ENCODE data around the gene CABYR. TPM values are rescaled to one million over a fixed set of nuclear protein-coding genes. Genes with fewer than 3 reads are reported as not detected.
"Not testable (repeated sequence)": the region's sequence is repeated elsewhere in the genome, so short reads cannot be mapped to it uniquely, and the experiment has no call there.

Gene CABYR
- total RNA-seq, 1 donor from 2014 or later = 8.0 TPM

DNA sequence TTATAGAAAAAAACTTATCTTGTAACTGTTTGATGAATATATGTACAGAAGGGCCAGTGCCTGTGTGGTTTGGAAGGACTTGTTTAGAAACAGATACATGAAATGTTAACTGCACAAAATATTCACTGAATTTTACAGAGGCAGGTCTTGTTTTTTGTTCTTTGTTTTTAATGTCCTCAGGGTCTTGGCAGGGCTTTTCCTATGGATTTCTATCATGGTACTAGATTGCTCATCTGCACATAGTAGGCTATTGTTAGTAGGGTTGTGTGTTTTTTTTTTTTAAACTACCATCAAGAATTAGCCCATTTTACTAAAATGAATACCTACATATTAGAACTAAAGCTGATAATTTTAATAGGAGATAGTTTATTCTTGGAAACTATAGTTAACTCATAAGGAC, 3.5 kb downstream of the CABYR start:
- H3K27ac Mint-ChIP-seq = no peak overlapping the region
- peaks cover 5% of the 10 kb centered on the region for H3K36me3 Mint-ChIP-seq (ENCODE audit: insufficient read depth)
- no peak for DNase-seq (ENCODE audit: low spot score, unreplicated experiment)
- no peaks in the 10 kb centered on the region for H3K27me3 Mint-ChIP-seq
- H3K4me1 Mint-ChIP-seq (ENCODE audit: low read depth) = peaks cover 5% of the 10 kb centered on the region
- TF ChIP-seq, protein P1, sequence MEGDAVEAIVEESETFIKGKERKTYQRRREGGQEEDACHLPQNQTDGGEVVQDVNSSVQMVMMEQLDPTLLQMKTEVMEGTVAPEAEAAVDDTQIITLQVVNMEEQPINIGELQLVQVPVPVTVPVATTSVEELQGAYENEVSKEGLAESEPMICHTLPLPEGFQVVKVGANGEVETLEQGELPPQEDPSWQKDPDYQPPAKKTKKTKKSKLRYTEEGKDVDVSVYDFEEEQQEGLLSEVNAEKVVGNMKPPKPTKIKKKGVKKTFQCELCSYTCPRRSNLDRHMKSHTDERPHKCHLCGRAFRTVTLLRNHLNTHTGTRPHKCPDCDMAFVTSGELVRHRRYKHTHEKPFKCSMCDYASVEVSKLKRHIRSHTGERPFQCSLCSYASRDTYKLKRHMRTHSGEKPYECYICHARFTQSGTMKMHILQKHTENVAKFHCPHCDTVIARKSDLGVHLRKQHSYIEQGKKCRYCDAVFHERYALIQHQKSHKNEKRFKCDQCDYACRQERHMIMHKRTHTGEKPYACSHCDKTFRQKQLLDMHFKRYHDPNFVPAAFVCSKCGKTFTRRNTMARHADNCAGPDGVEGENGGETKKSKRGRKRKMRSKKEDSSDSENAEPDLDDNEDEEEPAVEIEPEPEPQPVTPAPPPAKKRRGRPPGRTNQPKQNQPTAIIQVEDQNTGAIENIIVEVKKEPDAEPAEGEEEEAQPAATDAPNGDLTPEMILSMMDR (IDR thresholded peaks at IDR 0.05; ENCODE audit: unreplicated experiment) = no peak
- H3K4me3 Mint-ChIP-seq (ENCODE audit: low read depth) = no peak overlapping the region
- peaks cover 4% of the 10 kb centered on the region for H3K9me3 Mint-ChIP-seq (ENCODE audit: low read depth)

DNA sequence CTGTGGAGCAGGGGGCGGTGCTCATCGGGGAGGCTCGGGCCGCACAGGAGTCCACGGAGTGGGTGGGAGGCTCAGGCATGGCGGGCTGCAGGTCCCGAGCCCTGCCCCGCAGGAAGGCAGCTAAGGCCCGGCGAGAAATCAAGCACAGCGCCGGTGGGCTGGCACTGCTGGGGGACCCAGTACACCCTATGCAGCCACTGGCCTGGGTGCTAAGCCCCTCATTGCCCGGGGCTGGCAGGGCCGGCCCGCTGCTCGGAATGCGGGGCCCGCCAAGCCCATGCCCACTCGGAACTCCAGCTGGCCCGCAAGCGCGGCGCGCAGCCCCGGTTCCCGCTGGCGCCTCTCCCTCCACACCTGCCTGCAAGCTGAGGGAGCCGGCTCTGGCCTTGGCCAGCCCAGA, 10.7 kb downstream of the CABYR start:
- Mint-ChIP-seq H3K9me3 (ENCODE audit: low read depth) (peaks cover 13% of the 10 kb centered on the region), H3K36me3 (ENCODE audit: insufficient read depth) (peaks cover 28% of the 10 kb centered on the region)
- not testable (repeated sequence) for H3K4me1 Mint-ChIP-seq (ENCODE audit: low read depth); DNase-seq (ENCODE audit: low spot score, unreplicated experiment); H3K27ac Mint-ChIP-seq; H3K4me3 Mint-ChIP-seq (ENCODE audit: low read depth); H3K27me3 Mint-ChIP-seq

DNA sequence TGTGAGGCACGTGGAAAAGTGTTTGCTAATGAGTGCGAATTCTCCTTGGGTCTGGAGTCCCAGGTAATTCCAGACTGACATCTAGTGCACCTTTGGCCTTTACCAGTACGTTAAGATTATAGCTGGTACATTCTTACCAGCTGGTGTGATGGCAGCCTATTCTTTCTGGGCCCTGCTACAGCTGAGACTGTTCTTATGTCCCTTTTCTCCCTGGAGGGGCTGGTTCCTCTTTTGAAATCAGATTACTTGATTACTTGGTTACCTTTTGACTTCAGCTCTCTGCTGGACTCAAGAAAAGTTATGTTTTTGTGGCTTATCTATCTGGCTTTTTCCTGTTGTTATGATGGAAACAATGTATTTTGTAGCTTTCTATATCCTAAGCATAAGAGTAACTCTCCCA, 14.5 kb downstream of the CABYR start:
- peaks cover 19% of the 10 kb centered on the region for H3K36me3 Mint-ChIP-seq (ENCODE audit: insufficient read depth)
- no peak overlapping the region for H3K4me3 Mint-ChIP-seq (ENCODE audit: low read depth)
- peaks cover 10% of the 10 kb centered on the region for H3K9me3 Mint-ChIP-seq (ENCODE audit: low read depth)
- H3K27me3 Mint-ChIP-seq = no peaks in the 10 kb centered on the region
- TF ChIP-seq, protein P1 (IDR thresholded peaks at IDR 0.05; ENCODE audit: unreplicated experiment) = no peak
- H3K27ac Mint-ChIP-seq = no peak overlapping the region
- DNase-seq (ENCODE audit: low spot score, unreplicated experiment) = no peak
- no peaks in the 10 kb centered on the region for H3K4me1 Mint-ChIP-seq (ENCODE audit: low read depth)

DNA sequence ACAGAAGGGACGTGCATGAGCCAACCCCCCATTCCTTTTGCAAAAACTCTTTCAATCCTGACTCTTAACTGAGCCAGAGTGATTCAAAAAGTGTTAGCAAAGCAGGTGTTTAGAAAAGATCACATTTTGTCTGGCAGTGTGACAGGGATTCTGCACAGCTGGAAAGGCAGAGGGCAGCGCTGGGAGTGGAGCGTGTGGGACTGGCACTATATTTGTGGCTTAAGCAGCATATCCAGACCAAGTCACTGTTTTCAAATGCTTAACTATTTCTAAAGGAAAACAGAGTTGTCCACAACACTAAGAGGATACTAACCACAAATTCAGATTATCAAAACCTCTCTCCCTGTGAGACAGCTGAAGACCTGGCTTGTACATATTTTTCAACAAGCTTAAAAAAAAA, 19.0 kb downstream of the CABYR start:
- Mint-ChIP-seq H3K4me1 (ENCODE audit: low read depth) (peaks cover 9% of the 10 kb centered on the region), H3K4me3 (ENCODE audit: low read depth) (no peak overlapping the region), H3K27ac (no peak overlapping the region), H3K9me3 (ENCODE audit: low read depth) (no peaks in the 10 kb centered on the region), H3K36me3 (ENCODE audit: insufficient read depth) (peaks cover 5% of the 10 kb centered on the region), H3K27me3 (no peaks in the 10 kb centered on the region)
- no peak for DNase-seq (ENCODE audit: low spot score, unreplicated experiment)
- TF ChIP-seq, protein P1 (IDR thresholded peaks at IDR 0.05; ENCODE audit: unreplicated experiment) = no peak

DNA sequence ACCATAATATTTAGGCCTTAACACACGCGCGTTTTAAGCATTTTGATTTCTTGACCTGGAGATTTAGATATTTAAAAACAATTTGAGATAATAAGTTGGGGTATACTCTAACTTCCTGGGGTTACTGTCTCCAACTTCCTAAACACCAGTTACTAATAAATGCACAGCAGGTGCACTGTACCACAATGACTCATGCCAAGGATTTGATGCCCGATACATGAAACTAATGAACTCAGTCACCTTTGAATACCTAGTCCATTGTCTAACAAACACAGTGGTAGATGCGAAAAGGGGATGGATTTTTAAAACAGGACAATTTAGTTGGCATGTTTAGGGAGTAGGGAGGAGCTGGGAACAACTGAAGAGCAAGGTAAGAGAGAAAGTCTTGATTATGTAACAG, 21.2 kb downstream of the CABYR start:
- DNase-seq (ENCODE audit: low spot score, unreplicated experiment) = no peak
- peaks cover 9% of the 10 kb centered on the region for H3K4me1 Mint-ChIP-seq (ENCODE audit: low read depth)
- peaks cover 13% of the 10 kb centered on the region for H3K36me3 Mint-ChIP-seq (ENCODE audit: insufficient read depth)
- H3K4me3 Mint-ChIP-seq (ENCODE audit: low read depth) = no peak overlapping the region
- no peaks in the 10 kb centered on the region for H3K9me3 Mint-ChIP-seq (ENCODE audit: low read depth)
- no peak overlapping the region for H3K27ac Mint-ChIP-seq
- TF ChIP-seq, protein P1 (IDR thresholded peaks at IDR 0.05; ENCODE audit: unreplicated experiment) = no peak
- no peaks in the 10 kb centered on the region for H3K27me3 Mint-ChIP-seq

DNA sequence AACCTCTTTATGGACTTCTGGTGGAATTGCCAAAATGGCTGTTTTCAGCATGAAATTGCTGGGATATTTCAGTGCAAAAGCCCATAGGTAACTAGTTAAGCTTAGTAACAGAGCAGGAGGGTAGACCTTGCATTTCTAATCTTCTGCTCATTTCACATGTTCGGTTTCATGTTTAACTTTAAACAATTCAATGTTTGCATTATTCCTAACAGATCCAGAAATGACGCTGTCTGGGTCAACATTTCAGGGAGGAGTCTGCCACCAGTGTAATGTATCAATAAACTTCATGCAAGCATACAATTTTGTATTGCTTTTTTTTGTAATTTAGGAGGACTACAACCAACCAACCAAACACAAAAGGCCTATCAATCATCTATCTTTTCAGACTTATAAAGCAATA, 22.4 kb downstream of the CABYR start:
- Mint-ChIP-seq H3K27me3 (no peaks in the 10 kb centered on the region), H3K4me3 (ENCODE audit: low read depth) (no peak overlapping the region), H3K36me3 (ENCODE audit: insufficient read depth) (peaks cover 14% of the 10 kb centered on the region), H3K27ac (no peak overlapping the region), H3K4me1 (ENCODE audit: low read depth) (peaks cover 9% of the 10 kb centered on the region), H3K9me3 (ENCODE audit: low read depth) (no peaks in the 10 kb centered on the region)
- DNase-seq (ENCODE audit: low spot score, unreplicated experiment) = no peak
- TF ChIP-seq, protein P1 (IDR thresholded peaks at IDR 0.05; ENCODE audit: unreplicated experiment) = no peak
